Prostate gland (tissue), 2 donors: Measurements from ENCODE around the gene CDK5R1.

Experiments
- CTCF ChIP-seq, 4 experiments: fragments of 200-600 bp in 2 of 4; fragments of 450-650 bp in 2 of 4; sonication (generic) in 2 of 4; IDR thresholded peaks; 1 replicate in 3 of 4; 2 replicates in 1 of 4; pipeline ENCODE4 v1.5.1; 2016 to 2019; ENCODE audit warnings: antibody characterized with exemption in 4 of 4, mild to moderate bottlenecking in 2 of 4, moderate library complexity in 2 of 4
- POLR2A ChIP-seq: fragments of 450-650 bp; IDR thresholded peaks from one replicate; pipeline ENCODE4 v1.6.1; 2016; ENCODE audit warnings: antibody characterized with exemption, mild to moderate bottlenecking

GRCh38 chr17:32483451-32484019 is 3.3 kb upstream of the CDK5R1 start:
- TF ChIP-seq CTCF (IDR thresholded peaks at IDR 0.05) (peak in 3 of 4 experiments; percentile 35 to 70 (median 68)), POLR2A (no peak)
